ENCODE measurements around the gene NCAPG2.

The NCAPG2 gene

GRCh38 chr7:158595068-158595467, 109.5 kb downstream of the NCAPG2 start:
- Histone ChIP-seq H3K27me3 (ENCODE audit: insufficient read depth, low read length, poor library complexity, severe bottlenecking) (no peaks in the 10 kb centered on the region), H4K20me1 (ENCODE audit: insufficient read depth, low read length, poor library complexity, severe bottlenecking) (no peaks in the 10 kb centered on the region), H3F3A (ENCODE audit: low read depth) (no peaks in the 10 kb centered on the region), H3K4me1 (ENCODE audit: insufficient read depth, low read length, poor library complexity, severe bottlenecking) (no peaks in the 10 kb centered on the region), H3K36me3 (ENCODE audit: insufficient read depth, low read length) (no peaks in the 10 kb centered on the region), H2AFZ (ENCODE audit: low read length) (no peak overlapping the region), H3K4me2 (ENCODE audit: low read depth, low read length, poor library complexity, severe bottlenecking) (no peak overlapping the region), H3K79me2 (ENCODE audit: insufficient read depth, low read length) (no peaks in the 10 kb centered on the region), H3K4me3 (ENCODE audit: low read length, poor library complexity, severe bottlenecking) (no peak overlapping the region), H3K9ac (ENCODE audit: low read depth, low read length, poor library complexity, severe bottlenecking) (no peak overlapping the region), H3K9me3 (ENCODE audit: insufficient read depth, low read depth, low read length) (peaks cover 7% of the 10 kb centered on the region; the same call in 1 of the 2 replicates), H3K9me2 (replicated peaks; ENCODE audit: low read depth, low read length) (no peaks in the 10 kb centered on the region)
- TF ChIP-seq CTCF (conservative IDR thresholded peaks at IDR 0.05; ENCODE audit: low read length) (no peak), EZH2phosphoT487 (IDR thresholded peaks at IDR 0.05; ENCODE audit: borderline replicate concordance) (no peak)

DNA sequence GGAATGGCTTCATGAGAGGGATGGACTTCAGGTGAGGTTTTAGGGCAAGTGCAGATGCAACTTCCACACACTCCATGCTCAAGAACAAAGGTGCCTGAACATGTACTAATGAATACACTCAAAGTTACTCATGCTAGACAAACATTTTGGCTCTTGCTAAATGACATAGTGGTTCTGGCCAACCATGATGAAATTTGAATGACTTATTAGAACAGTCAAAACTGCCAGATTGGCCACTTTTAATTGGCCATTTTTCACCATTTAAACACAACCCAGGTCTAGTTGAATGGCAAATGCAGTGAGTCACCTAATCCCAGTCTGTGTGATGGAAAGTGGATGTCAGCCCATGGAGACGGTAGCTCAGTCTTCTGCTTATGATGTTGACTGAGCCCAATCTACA, 112.1 kb downstream of the NCAPG2 start:
- Histone ChIP-seq H3K4me2 (ENCODE audit: low read depth, low read length, poor library complexity, severe bottlenecking) (no peak overlapping the region), H3K9me2 (replicated peaks; ENCODE audit: low read depth, low read length) (no peaks in the 10 kb centered on the region), H2AFZ (ENCODE audit: low read length) (no peak overlapping the region), H3K27me3 (ENCODE audit: insufficient read depth, low read length, poor library complexity, severe bottlenecking) (no peaks in the 10 kb centered on the region), H3K36me3 (ENCODE audit: insufficient read depth, low read length) (no peaks in the 10 kb centered on the region), H3F3A (ENCODE audit: low read depth) (no peaks in the 10 kb centered on the region), H3K4me3 (ENCODE audit: low read length, poor library complexity, severe bottlenecking) (no peak overlapping the region), H4K20me1 (ENCODE audit: insufficient read depth, low read length, poor library complexity, severe bottlenecking) (no peaks in the 10 kb centered on the region), H3K9me3 (ENCODE audit: insufficient read depth, low read depth, low read length) (peaks cover 12% of the 10 kb centered on the region; the same call in 1 of the 2 replicates), H3K4me1 (ENCODE audit: insufficient read depth, low read length, poor library complexity, severe bottlenecking) (no peaks in the 10 kb centered on the region), H3K79me2 (ENCODE audit: insufficient read depth, low read length) (no peaks in the 10 kb centered on the region), H3K9ac (ENCODE audit: low read depth, low read length, poor library complexity, severe bottlenecking) (no peak overlapping the region)
- no peak for TF ChIP-seq EZH2phosphoT487 (IDR thresholded peaks at IDR 0.05; ENCODE audit: borderline replicate concordance)

GRCh38 chr7:158591944-158592343, 112.7 kb downstream of the NCAPG2 start:
- no peaks in the 10 kb centered on the region for H3K4me1 ChIP-seq (ENCODE audit: insufficient read depth, low read length, poor library complexity, severe bottlenecking)
- no peak overlapping the region for H3K4me3 ChIP-seq (ENCODE audit: low read length, poor library complexity, severe bottlenecking)
- no peaks in the 10 kb centered on the region for H4K20me1 ChIP-seq (ENCODE audit: insufficient read depth, low read length, poor library complexity, severe bottlenecking)
- H3K36me3 ChIP-seq (ENCODE audit: insufficient read depth, low read length), result no peaks in the 10 kb centered on the region
- TF ChIP-seq EZH2phosphoT487 (IDR thresholded peaks at IDR 0.05; ENCODE audit: borderline replicate concordance) (no peak), CTCF (conservative IDR thresholded peaks at IDR 0.05; ENCODE audit: low read length) (no peak)
- H3K9me3 ChIP-seq (ENCODE audit: insufficient read depth, low read depth, low read length), result peaks cover 12% of the 10 kb centered on the region; the same call in 1 of the 2 replicates
- H3K4me2 ChIP-seq (ENCODE audit: low read depth, low read length, poor library complexity, severe bottlenecking), result no peak overlapping the region
- H3K27me3 ChIP-seq (ENCODE audit: insufficient read depth, low read length, poor library complexity, severe bottlenecking), result no peaks in the 10 kb centered on the region
- H2AFZ ChIP-seq (ENCODE audit: low read length), result no peak overlapping the region
- no peak overlapping the region for H3K9ac ChIP-seq (ENCODE audit: low read depth, low read length, poor library complexity, severe bottlenecking)
- H3K79me2 ChIP-seq (ENCODE audit: insufficient read depth, low read length), result no peaks in the 10 kb centered on the region
- no peaks in the 10 kb centered on the region for H3F3A ChIP-seq (ENCODE audit: low read depth)
- H3K9me2 ChIP-seq (replicated peaks; ENCODE audit: low read depth, low read length), result no peaks in the 10 kb centered on the region

DNA sequence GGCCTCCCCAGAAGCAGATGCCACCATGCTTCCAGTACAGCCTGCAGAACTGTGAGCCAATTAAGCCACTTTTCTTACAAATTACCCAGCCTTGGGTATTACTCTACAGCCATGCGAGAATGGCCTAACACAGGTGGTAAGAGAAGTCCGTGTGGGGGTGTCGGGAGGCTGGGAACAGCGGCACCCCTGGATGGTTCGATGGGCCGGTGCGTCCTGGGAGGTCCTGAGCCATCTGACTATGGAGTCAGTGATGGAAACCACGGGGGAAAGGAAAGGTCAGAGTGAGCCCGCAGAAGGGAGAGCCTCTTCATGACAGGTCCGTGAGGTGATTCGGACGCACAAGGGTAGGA, 114.4 kb downstream of the NCAPG2 start:
- no peaks in the 10 kb centered on the region for H3K4me1 ChIP-seq (ENCODE audit: insufficient read depth, low read length, poor library complexity, severe bottlenecking)
- H3K9ac ChIP-seq (ENCODE audit: low read depth, low read length, poor library complexity, severe bottlenecking), result no peak overlapping the region
- TF ChIP-seq EZH2phosphoT487 (IDR thresholded peaks at IDR 0.05; ENCODE audit: borderline replicate concordance) (no peak), CTCF (conservative IDR thresholded peaks at IDR 0.05; ENCODE audit: low read length) (no peak)
- no peaks in the 10 kb centered on the region for H3K36me3 ChIP-seq (ENCODE audit: insufficient read depth, low read length)
- no peaks in the 10 kb centered on the region for H4K20me1 ChIP-seq (ENCODE audit: insufficient read depth, low read length, poor library complexity, severe bottlenecking)
- no peaks in the 10 kb centered on the region for H3K9me2 ChIP-seq (replicated peaks; ENCODE audit: low read depth, low read length)
- H3K27me3 ChIP-seq (ENCODE audit: insufficient read depth, low read length, poor library complexity, severe bottlenecking), result no peaks in the 10 kb centered on the region
- peaks cover 12% of the 10 kb centered on the region; the same call in 1 of the 2 replicates for H3K9me3 ChIP-seq (ENCODE audit: insufficient read depth, low read depth, low read length)
- no peak overlapping the region for H3K4me3 ChIP-seq (ENCODE audit: low read length, poor library complexity, severe bottlenecking)
- no peak overlapping the region for H2AFZ ChIP-seq (ENCODE audit: low read length)
- H3K4me2 ChIP-seq (ENCODE audit: low read depth, low read length, poor library complexity, severe bottlenecking), result no peak overlapping the region
- H3K79me2 ChIP-seq (ENCODE audit: insufficient read depth, low read length), result no peaks in the 10 kb centered on the region
- H3F3A ChIP-seq (ENCODE audit: low read depth), result no peaks in the 10 kb centered on the region

All from Loucy (cell line).